K562 (cell line): ENCODE measurements around the gene MAST4.

Experiments
- CBFB ChIP-seq: sonication (generic); formaldehyde crosslinking; IDR thresholded peaks from 2 replicates; pipeline ENCODE4 v1.4.0; 2020; ENCODE audit warnings: mild to moderate bottlenecking, missing genetic modification reagents
- CTCF ChIP-seq, 3 experiments: IDR thresholded peaks in 2 of 3; conservative IDR thresholded peaks in 1 of 3; 2 replicates each; pipeline ENCODE4 v1.5.1; 2011 to 2012; ENCODE audit warnings: low read length in 3 of 3, mild to moderate bottlenecking in 3 of 3, control low read depth in 2 of 3, improper control_type of control experiment in 1 of 3, inconsistent platforms in 1 of 3, low read depth in 1 of 3, mixed read lengths in 1 of 3, moderate library complexity in 1 of 3; ENCODE audit not compliant: insufficient read depth in 2 of 3
- GTF2F1 ChIP-seq: IDR thresholded peaks from 2 replicates; pipeline ENCODE4 v1.6.1; 2011; ENCODE audit warnings: low read depth, low read length, improper control_type of control experiment
- NFYB ChIP-seq: IDR thresholded peaks from 2 replicates; pipeline ENCODE4 v1.6.1; 2011; ENCODE audit warnings: mild to moderate bottlenecking, moderate library complexity; ENCODE audit not compliant: insufficient read length; ENCODE audit errors: extremely low read depth
- NUFIP1 ChIP-seq: fragments of 450-650 bp; IDR thresholded peaks from 2 replicates; pipeline ENCODE4 v1.6.1; 2018; ENCODE audit not compliant: partially characterized antibody
- PPARD ChIP-seq: fragments of 250-450 bp; sonication (Bioruptor Pico); IDR thresholded peaks from 2 replicates; pipeline ENCODE4 v1.8.0; 2022; ENCODE audit warnings: inconsistent platforms, mild to moderate bottlenecking, moderate library complexity
- ZBED1 ChIP-seq: IDR thresholded peaks from 2 replicates; pipeline ENCODE4 v1.6.1; 2014
- ZBTB7A ChIP-seq: IDR thresholded peaks from 2 replicates; pipeline ENCODE4 v1.6.1; 2011; ENCODE audit warnings: low read depth, mild to moderate bottlenecking, low read length, moderate library complexity, borderline replicate concordance; ENCODE audit not compliant: control insufficient read depth
- ZNF253 ChIP-seq: fragments of 250-450 bp; sonication (Bioruptor Pico); conservative IDR thresholded peaks from 2 replicates; pipeline ENCODE4 v1.6.1; 2021; ENCODE audit warnings: mild to moderate bottlenecking
- ZNF76 ChIP-seq: fragments of 250-450 bp; sonication (Bioruptor Pico); IDR thresholded peaks from 2 replicates; pipeline ENCODE4 v1.4.0; 2020; ENCODE audit warnings: mild to moderate bottlenecking, moderate library complexity, borderline replicate concordance
- TF ChIP-seq, protein P1 (sequence below), 2 experiments: fragments of 450-650 bp; formaldehyde crosslinking in 1 of 2; IDR thresholded peaks; 2 replicates each; pipeline versions ENCODE4 v1.4.0 to v1.6.1; 2014 to 2020; ENCODE audit warnings: mild to moderate bottlenecking in 2 of 2, borderline replicate concordance in 1 of 2, low read depth in 1 of 2
- TF ChIP-seq, protein P2 (sequence below): sonication (generic); formaldehyde crosslinking; IDR thresholded peaks from 2 replicates; pipeline ENCODE4 v1.8.0; 2023; ENCODE audit warnings: mild to moderate bottlenecking, missing genetic modification reagents
- TF ChIP-seq, protein P3 (sequence below): sonication (generic); formaldehyde crosslinking; IDR thresholded peaks from 2 replicates; pipeline ENCODE4 v1.8.0; 2022; ENCODE audit warnings: missing genetic modification reagents, mild to moderate bottlenecking, borderline replicate concordance

DNA sequence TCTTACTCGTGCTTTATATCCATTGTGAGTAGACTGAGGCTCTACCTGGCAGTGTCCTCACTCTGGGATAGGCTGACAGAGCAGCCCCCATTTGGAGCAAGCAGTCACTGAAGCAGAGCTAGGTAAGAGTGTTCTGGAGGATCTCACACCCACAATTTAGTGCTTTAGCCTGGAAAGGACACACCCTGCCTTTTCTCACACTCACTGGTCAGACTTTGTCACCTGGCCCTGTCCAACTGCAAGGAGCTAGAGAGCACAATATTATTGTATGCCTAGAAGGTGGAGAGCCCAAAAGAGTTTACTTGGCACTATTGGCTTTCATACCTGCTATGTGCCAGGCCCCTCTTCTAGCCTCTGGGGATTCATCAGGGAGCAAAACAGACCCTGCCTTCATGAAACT is 141.9 kb downstream of the MAST4 start:
- TF ChIP-seq PPARD (CRISPR knock-in tag), result no peak
- TF ChIP-seq, protein P1, sequence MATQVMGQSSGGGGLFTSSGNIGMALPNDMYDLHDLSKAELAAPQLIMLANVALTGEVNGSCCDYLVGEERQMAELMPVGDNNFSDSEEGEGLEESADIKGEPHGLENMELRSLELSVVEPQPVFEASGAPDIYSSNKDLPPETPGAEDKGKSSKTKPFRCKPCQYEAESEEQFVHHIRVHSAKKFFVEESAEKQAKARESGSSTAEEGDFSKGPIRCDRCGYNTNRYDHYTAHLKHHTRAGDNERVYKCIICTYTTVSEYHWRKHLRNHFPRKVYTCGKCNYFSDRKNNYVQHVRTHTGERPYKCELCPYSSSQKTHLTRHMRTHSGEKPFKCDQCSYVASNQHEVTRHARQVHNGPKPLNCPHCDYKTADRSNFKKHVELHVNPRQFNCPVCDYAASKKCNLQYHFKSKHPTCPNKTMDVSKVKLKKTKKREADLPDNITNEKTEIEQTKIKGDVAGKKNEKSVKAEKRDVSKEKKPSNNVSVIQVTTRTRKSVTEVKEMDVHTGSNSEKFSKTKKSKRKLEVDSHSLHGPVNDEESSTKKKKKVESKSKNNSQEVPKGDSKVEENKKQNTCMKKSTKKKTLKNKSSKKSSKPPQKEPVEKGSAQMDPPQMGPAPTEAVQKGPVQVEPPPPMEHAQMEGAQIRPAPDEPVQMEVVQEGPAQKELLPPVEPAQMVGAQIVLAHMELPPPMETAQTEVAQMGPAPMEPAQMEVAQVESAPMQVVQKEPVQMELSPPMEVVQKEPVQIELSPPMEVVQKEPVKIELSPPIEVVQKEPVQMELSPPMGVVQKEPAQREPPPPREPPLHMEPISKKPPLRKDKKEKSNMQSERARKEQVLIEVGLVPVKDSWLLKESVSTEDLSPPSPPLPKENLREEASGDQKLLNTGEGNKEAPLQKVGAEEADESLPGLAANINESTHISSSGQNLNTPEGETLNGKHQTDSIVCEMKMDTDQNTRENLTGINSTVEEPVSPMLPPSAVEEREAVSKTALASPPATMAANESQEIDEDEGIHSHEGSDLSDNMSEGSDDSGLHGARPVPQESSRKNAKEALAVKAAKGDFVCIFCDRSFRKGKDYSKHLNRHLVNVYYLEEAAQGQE (IDR thresholded peaks at IDR 0.05; ENCODE audit: borderline replicate concordance), result no peak
- TF ChIP-seq, protein P1 (CRISPR knock-in tag; IDR thresholded peaks at IDR 0.05; ENCODE audit: low read depth), result no peak
- no peak for TF ChIP-seq ZBED1
- no peak for TF ChIP-seq GTF2F1
- no peak for TF ChIP-seq NUFIP1
- no peak for TF ChIP-seq CBFB (CRISPR knock-in tag)
- no peak for TF ChIP-seq CTCF (IDR thresholded peaks at IDR 0.05 in 2 of 3, conservative IDR thresholded peaks at IDR 0.05 in 1 of 3; ENCODE audit: insufficient read depth in 2 of 3, low read depth in 1 of 3, low read length in 3 of 3)
- TF ChIP-seq, protein P2, sequence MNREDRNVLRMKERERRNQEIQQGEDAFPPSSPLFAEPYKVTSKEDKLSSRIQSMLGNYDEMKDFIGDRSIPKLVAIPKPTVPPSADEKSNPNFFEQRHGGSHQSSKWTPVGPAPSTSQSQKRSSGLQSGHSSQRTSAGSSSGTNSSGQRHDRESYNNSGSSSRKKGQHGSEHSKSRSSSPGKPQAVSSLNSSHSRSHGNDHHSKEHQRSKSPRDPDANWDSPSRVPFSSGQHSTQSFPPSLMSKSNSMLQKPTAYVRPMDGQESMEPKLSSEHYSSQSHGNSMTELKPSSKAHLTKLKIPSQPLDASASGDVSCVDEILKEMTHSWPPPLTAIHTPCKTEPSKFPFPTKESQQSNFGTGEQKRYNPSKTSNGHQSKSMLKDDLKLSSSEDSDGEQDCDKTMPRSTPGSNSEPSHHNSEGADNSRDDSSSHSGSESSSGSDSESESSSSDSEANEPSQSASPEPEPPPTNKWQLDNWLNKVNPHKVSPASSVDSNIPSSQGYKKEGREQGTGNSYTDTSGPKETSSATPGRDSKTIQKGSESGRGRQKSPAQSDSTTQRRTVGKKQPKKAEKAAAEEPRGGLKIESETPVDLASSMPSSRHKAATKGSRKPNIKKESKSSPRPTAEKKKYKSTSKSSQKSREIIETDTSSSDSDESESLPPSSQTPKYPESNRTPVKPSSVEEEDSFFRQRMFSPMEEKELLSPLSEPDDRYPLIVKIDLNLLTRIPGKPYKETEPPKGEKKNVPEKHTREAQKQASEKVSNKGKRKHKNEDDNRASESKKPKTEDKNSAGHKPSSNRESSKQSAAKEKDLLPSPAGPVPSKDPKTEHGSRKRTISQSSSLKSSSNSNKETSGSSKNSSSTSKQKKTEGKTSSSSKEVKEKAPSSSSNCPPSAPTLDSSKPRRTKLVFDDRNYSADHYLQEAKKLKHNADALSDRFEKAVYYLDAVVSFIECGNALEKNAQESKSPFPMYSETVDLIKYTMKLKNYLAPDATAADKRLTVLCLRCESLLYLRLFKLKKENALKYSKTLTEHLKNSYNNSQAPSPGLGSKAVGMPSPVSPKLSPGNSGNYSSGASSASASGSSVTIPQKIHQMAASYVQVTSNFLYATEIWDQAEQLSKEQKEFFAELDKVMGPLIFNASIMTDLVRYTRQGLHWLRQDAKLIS (CRISPR knock-in tag), result no peak
- TF ChIP-seq, protein P3, sequence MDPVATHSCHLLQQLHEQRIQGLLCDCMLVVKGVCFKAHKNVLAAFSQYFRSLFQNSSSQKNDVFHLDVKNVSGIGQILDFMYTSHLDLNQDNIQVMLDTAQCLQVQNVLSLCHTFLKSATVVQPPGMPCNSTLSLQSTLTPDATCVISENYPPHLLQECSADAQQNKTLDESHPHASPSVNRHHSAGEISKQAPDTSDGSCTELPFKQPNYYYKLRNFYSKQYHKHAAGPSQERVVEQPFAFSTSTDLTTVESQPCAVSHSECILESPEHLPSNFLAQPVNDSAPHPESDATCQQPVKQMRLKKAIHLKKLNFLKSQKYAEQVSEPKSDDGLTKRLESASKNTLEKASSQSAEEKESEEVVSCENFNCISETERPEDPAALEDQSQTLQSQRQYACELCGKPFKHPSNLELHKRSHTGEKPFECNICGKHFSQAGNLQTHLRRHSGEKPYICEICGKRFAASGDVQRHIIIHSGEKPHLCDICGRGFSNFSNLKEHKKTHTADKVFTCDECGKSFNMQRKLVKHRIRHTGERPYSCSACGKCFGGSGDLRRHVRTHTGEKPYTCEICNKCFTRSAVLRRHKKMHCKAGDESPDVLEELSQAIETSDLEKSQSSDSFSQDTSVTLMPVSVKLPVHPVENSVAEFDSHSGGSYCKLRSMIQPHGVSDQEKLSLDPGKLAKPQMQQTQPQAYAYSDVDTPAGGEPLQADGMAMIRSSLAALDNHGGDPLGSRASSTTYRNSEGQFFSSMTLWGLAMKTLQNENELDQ (CRISPR knock-in tag), result no peak
- no peak for TF ChIP-seq ZNF253 (CRISPR knock-in tag)
- no peak for TF ChIP-seq NFYB
- TF ChIP-seq ZBTB7A, result no peak
- no peak for TF ChIP-seq ZNF76 (CRISPR knock-in tag)
